Epithelial cell of esophagus (primary cell): Measurements from ENCODE around the gene SRSF1.
"Not testable (repeated sequence)": the region's sequence is repeated elsewhere in the genome, so short reads cannot be mapped to it uniquely, and the experiment has no call there.

ENCODE experiments used
- DNase-seq: peaks from one replicate; pipeline ENCODE4 v3.0.0; 2010; ENCODE audit warnings: low read depth
- H3K4me3 ChIP-seq: 2 replicates; pipeline ENCODE4 v1.5.1; 2011; ENCODE audit warnings: mild to moderate bottlenecking, low read length, control low read depth
- CTCF ChIP-seq: IDR thresholded peaks from 2 replicates; pipeline ENCODE4 v1.5.1; 2011; ENCODE audit warnings: low read depth, mild to moderate bottlenecking, low read length, control low read depth, inconsistent platforms; ENCODE audit not compliant: insufficient read depth; ENCODE audit errors: missing control alignments

The SRSF1 gene

DNA sequence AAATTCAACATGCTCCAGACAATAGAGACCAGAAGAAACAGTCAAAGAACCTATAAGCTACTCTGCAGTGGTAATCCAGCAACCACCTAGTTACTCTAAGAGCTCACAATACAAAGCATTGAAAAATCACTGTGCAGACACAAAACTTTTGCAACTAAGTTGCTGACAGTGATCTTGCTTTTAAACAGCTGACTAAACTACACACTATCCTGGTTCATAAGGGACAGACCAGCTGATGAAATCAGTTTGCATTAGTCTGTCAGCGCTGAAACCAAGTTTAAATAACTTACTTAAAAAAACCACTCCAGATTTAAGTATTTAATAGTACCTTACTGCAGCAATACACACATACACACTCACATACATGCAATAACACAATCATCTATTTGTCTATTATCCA, 23.6 kb downstream of the SRSF1 start:
- no peak for TF ChIP-seq CTCF
- no peak overlapping the region for H3K4me3 ChIP-seq
- no peak for DNase-seq

GRCh38 chr17:57982452-57983170, 24.4 kb downstream of the SRSF1 start:
- H3K4me3 ChIP-seq, result no peak overlapping the region
- no peak for DNase-seq
- TF ChIP-seq CTCF, result no peak

GRCh38 chr17:57980522-57980921, 26.5 kb downstream of the SRSF1 start:
- no peak for DNase-seq
- no peak for TF ChIP-seq CTCF
- no peak overlapping the region for H3K4me3 ChIP-seq

DNA sequence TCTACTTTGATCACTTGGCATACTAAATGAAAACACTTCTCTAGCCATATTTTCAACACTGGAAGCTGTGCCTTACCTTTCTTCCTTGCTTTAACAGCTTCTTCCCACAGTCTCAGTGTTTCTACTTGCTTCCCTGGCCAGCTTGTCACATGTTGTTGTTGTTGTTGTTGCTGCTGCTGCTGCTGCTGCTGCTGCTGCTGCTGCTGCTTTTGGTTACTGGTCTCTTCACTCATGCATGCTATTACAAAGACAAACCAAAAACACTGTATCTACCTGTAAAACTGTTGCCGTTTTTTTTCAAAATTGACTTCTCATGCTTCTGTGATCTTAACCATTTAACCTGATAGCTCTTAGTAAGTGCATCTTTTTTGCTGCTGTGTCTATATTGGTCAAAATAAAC, 28.0 kb downstream of the SRSF1 start:
- H3K4me3 ChIP-seq, result no peak overlapping the region
- no peak for TF ChIP-seq CTCF
- DNase-seq, result no peak

- TF ChIP-seq CTCF, result no peak
- no peak overlapping the region for H3K4me3 ChIP-seq
- DNase-seq, result no peak
Observed at GRCh38 chr17:57976594-57976993, 30.5 kb downstream of the SRSF1 start.

- TF ChIP-seq CTCF, result no peak
- no peak overlapping the region for H3K4me3 ChIP-seq
- peak; percentile 29 for DNase-seq
Observed at GRCh38 chr17:57975044-57975443, 32.0 kb downstream of the SRSF1 start.

GRCh38 chr17:57974053-57974824, 32.8 kb downstream of the SRSF1 start:
- not testable (repeated sequence) for DNase-seq, H3K4me3 ChIP-seq
